Mesenteric fat pad (tissue), 1 donor: Measurements from ENCODE around the gene EIF2AK3. TPM values are rescaled to one million over a fixed set of nuclear protein-coding genes. Genes with fewer than 3 reads are reported as not detected.
"Not testable (repeated sequence)": the region's sequence is repeated elsewhere in the genome, so short reads cannot be mapped to it uniquely, and the experiment has no call there.

Experiments
- DNase-seq: peaks from one replicate; pipeline ENCODE4 v3.0.0-alpha.2; 2020; ENCODE audit warnings: low spot score
- total RNA-seq: library from RNA; stranded (reverse); fragmentation: NEBNext Ultra II Directional; extraction: Animal tissue kit (Norgen Biotek cat#: 25700); gene quantifications from one replicate; pipeline ENCODE4 v1.2.1, GENCODE V29; 2021
- donor health status: DM: yes; HTN: yes; CAD: no.

Gene EIF2AK3
- total RNA-seq, 1 donor from 2014 or later, result 21.8 TPM

GRCh38 chr2:88637464-88637863, 10.2 kb upstream of the EIF2AK3 start:
- DNase-seq, result no peak

GRCh38 chr2:88636026-88636425, 8.8 kb upstream of the EIF2AK3 start:
- no peak for DNase-seq

- no peak for DNase-seq
Measured at GRCh38 chr2:88632569-88632968, 5.3 kb upstream of the EIF2AK3 start.

- DNase-seq, result no peak
Measured at GRCh38 chr2:88628571-88628939, 1.3 kb upstream of the EIF2AK3 start.

- DNase-seq, result peak; percentile 94
Measured at GRCh38 chr2:88627856-88628570, 749 bp upstream of the EIF2AK3 start.

- DNase-seq, result peak; percentile 90
Measured at GRCh38 chr2:88626171-88627054, 851 bp downstream of the EIF2AK3 start.

- no peak for DNase-seq
Measured at GRCh38 chr2:88624477-88624876, 2.8 kb downstream of the EIF2AK3 start.

- not testable (repeated sequence) for DNase-seq
Measured at GRCh38 chr2:88623831-88624465, 3.3 kb downstream of the EIF2AK3 start.

GRCh38 chr2:88622307-88622706, 5.0 kb downstream of the EIF2AK3 start:
- no peak for DNase-seq

- DNase-seq, result no peak
Measured at GRCh38 chr2:88621432-88621831, 5.8 kb downstream of the EIF2AK3 start.

- no peak for DNase-seq
Measured at GRCh38 chr2:88620015-88620414, 7.2 kb downstream of the EIF2AK3 start.

- DNase-seq, result no peak
Measured at GRCh38 chr2:88615822-88616221, 11.4 kb downstream of the EIF2AK3 start.

- DNase-seq, result no peak
Measured at GRCh38 chr2:88614497-88615157, 12.6 kb downstream of the EIF2AK3 start.

- DNase-seq, result no peak
Measured at GRCh38 chr2:88613921-88614320, 13.3 kb downstream of the EIF2AK3 start.

- no peak for DNase-seq
Measured at GRCh38 chr2:88608184-88608583, 19.1 kb downstream of the EIF2AK3 start.

- DNase-seq, result no peak
Measured at GRCh38 chr2:88607416-88607815, 19.8 kb downstream of the EIF2AK3 start.

- DNase-seq, result no peak
Measured at GRCh38 chr2:88606371-88607030, 20.8 kb downstream of the EIF2AK3 start.

GRCh38 chr2:88603146-88603545, 24.1 kb downstream of the EIF2AK3 start:
- no peak for DNase-seq

- DNase-seq, result no peak
Measured at GRCh38 chr2:88602022-88602421, 25.2 kb downstream of the EIF2AK3 start.

- no peak for DNase-seq
Measured at GRCh38 chr2:88601286-88601685, 26.0 kb downstream of the EIF2AK3 start.

- DNase-seq, result no peak
Measured at GRCh38 chr2:88600038-88600465, 27.2 kb downstream of the EIF2AK3 start.
